OCI-LY3 (cell line): ENCODE results near the gene FBXW8.

ENCODE experiments used
- H2AFZ ChIP-seq: fragments of 200-600, 300-600 bp; shearing (Covaris generic); 2 replicates; pipeline ENCODE4 v1.6.0; 2014; ENCODE audit warnings: antibody characterized with exemption, low read depth, low read length
- H3K27ac ChIP-seq: fragments of 200-600, 300-600 bp; sonication (generic); 2 replicates; pipeline ENCODE4 v1.5.1; 2014; ENCODE audit warnings: mild to moderate bottlenecking, low read length, moderate library complexity, mixed read lengths
- H3K27me3 ChIP-seq: fragments of 200-600, 300-600 bp; sonication (generic); 2 replicates; pipeline ENCODE4 v1.6.1; 2014; ENCODE audit warnings: low read depth, low read length, mixed read lengths
- H3K36me3 ChIP-seq: fragments of 200-600, 300-600 bp; sonication (generic); replicated peaks from 2 replicates; pipeline ENCODE3; 2014; ENCODE audit warnings: low read depth, low read length, mixed read lengths
- H3K4me1 ChIP-seq: fragments of 300-600, 200-600 bp; sonication (generic); 2 replicates; pipeline ENCODE4 v1.6.1; 2014; ENCODE audit warnings: low read length, mixed read lengths
- H3K4me2 ChIP-seq: fragments of 200-600, 300-600 bp; sonication (generic); 2 replicates; pipeline ENCODE4 v1.6.1; 2014; ENCODE audit warnings: low read length, mixed read lengths
- H3K4me3 ChIP-seq: fragments of 300-600, 200-600 bp; sonication (generic); 2 replicates; pipeline ENCODE4 v1.5.1; 2014; ENCODE audit warnings: antibody characterized with exemption, mild to moderate bottlenecking, low read length, moderate library complexity
- H3K79me2 ChIP-seq: fragments of 300-600, 200-600 bp; shearing (Covaris generic); 2 replicates; pipeline ENCODE4 v1.6.1; 2014; ENCODE audit warnings: mild to moderate bottlenecking, low read length, mixed read lengths
- H3K9ac ChIP-seq: fragments of 300-600, 200-600 bp; shearing (Covaris generic); 2 replicates; pipeline ENCODE4 v1.6.0; 2014; ENCODE audit warnings: mild to moderate bottlenecking, low read length, moderate library complexity
- H3K9me3 ChIP-seq: fragments of 200-600, 300-600 bp; shearing (Covaris generic); 2 replicates; pipeline ENCODE4 v1.6.1; 2014; ENCODE audit warnings: low read length, mixed read lengths; ENCODE audit not compliant: insufficient read depth
- H4K20me1 ChIP-seq: fragments of 200-600, 300-600 bp; sonication (generic); 2 replicates; pipeline ENCODE4 v1.6.1; 2016; ENCODE audit warnings: low read length, mixed read lengths; ENCODE audit not compliant: insufficient read depth
- EZH2phosphoT487 ChIP-seq: fragments of 200-600 bp; shearing (Covaris generic); IDR thresholded peaks from 2 replicates; pipeline ENCODE4 v1.6.1; 2018; ENCODE audit warnings: antibody characterized with exemption, mixed run types, low read depth
- TF ChIP-seq, protein P1 (sequence below): fragments of 200-600, 300-600 bp; sonication (generic); IDR thresholded peaks from 2 replicates; pipeline ENCODE4 v1.5.1; 2014; ENCODE audit warnings: antibody characterized with exemption, low read length, low read depth

The FBXW8 gene

GRCh38 chr12:116874324-116874995 is 36.3 kb upstream of the FBXW8 start:
- Histone ChIP-seq H2AFZ (no peak overlapping the region), H3K27me3 (peaks cover 23% of the 10 kb centered on the region; the same call in 1 of the 2 replicates), H3K79me2 (no peaks in the 10 kb centered on the region), H3K4me2 (no peak overlapping the region), H3K27ac (no peak overlapping the region), H3K9me3 (no peaks in the 10 kb centered on the region), H3K4me3 (no peak overlapping the region), H3K4me1 (no peaks in the 10 kb centered on the region), H3K9ac (no peak overlapping the region), H3K36me3 (no peaks in the 10 kb centered on the region), H4K20me1 (no peaks in the 10 kb centered on the region)
- no peak for TF ChIP-seq EZH2phosphoT487
- TF ChIP-seq, protein P1, sequence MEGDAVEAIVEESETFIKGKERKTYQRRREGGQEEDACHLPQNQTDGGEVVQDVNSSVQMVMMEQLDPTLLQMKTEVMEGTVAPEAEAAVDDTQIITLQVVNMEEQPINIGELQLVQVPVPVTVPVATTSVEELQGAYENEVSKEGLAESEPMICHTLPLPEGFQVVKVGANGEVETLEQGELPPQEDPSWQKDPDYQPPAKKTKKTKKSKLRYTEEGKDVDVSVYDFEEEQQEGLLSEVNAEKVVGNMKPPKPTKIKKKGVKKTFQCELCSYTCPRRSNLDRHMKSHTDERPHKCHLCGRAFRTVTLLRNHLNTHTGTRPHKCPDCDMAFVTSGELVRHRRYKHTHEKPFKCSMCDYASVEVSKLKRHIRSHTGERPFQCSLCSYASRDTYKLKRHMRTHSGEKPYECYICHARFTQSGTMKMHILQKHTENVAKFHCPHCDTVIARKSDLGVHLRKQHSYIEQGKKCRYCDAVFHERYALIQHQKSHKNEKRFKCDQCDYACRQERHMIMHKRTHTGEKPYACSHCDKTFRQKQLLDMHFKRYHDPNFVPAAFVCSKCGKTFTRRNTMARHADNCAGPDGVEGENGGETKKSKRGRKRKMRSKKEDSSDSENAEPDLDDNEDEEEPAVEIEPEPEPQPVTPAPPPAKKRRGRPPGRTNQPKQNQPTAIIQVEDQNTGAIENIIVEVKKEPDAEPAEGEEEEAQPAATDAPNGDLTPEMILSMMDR: no peak

GRCh38 chr12:116876151-116876869 is 34.4 kb upstream of the FBXW8 start:
- Histone ChIP-seq H3K27me3 (peaks cover 29% of the 10 kb centered on the region; the same call in 1 of the 2 replicates), H3K4me2 (no peak overlapping the region), H3K4me3 (no peak overlapping the region), H3K4me1 (no peaks in the 10 kb centered on the region), H4K20me1 (no peaks in the 10 kb centered on the region), H3K9ac (no peak overlapping the region), H3K36me3 (no peaks in the 10 kb centered on the region), H3K79me2 (no peaks in the 10 kb centered on the region), H3K9me3 (no peaks in the 10 kb centered on the region), H3K27ac (no peak overlapping the region), H2AFZ (no peak overlapping the region)
- no peak for TF ChIP-seq EZH2phosphoT487
- TF ChIP-seq, protein P1: no peak

GRCh38 chr12:116878567-116879508 is 31.9 kb upstream of the FBXW8 start:
- no peak overlapping the region for H3K4me2 ChIP-seq
- no peak overlapping the region for H3K27ac ChIP-seq
- no peaks in the 10 kb centered on the region for H3K9me3 ChIP-seq
- no peak overlapping the region for H3K4me3 ChIP-seq
- no peak overlapping the region for H2AFZ ChIP-seq
- H4K20me1 ChIP-seq: no peaks in the 10 kb centered on the region
- no peaks in the 10 kb centered on the region for H3K36me3 ChIP-seq
- TF ChIP-seq, protein P1: no peak
- TF ChIP-seq EZH2phosphoT487: no peak
- peaks cover 29% of the 10 kb centered on the region for H3K27me3 ChIP-seq
- no peak overlapping the region for H3K9ac ChIP-seq
- no peaks in the 10 kb centered on the region for H3K79me2 ChIP-seq
- H3K4me1 ChIP-seq: no peaks in the 10 kb centered on the region
